Measurements from ENCODE around the gene MAN2B2. TPM values are rescaled to one million over a fixed set of nuclear protein-coding genes. Genes with fewer than 3 reads are reported as not detected.

MAN2B2 gene
- total and polyA plus RNA-seq, 2 of the 8 experiments (the other 6 are each of a cell fraction or from before 2014, with no cell fraction given), result 3.3 to 4.0 TPM

- Histone ChIP-seq H3K18ac (ENCODE audit: extremely low read depth, low read length) (no peak overlapping the region), H2BK20ac (ENCODE audit: low read length) (no peak overlapping the region), H3K4me3 (ENCODE audit: extremely low read depth in 1 of 4, insufficient read depth in 2 of 4, low read depth in 3 of 4, low read length in 4 of 4) (no peak overlapping the region), H3K79me1 (ENCODE audit: low read depth, low read length) (no peaks in the 10 kb centered on the region), H2AK5ac (ENCODE audit: low read depth, low read length) (no peak overlapping the region), H3K23ac (ENCODE audit: insufficient read length) (no peak overlapping the region), H4K5ac (ENCODE audit: insufficient read length, low read depth, low read length) (no peak overlapping the region), H3K79me2 (ENCODE audit: control insufficient read depth in 1 of 2, insufficient read depth in 2 of 2, low read length in 2 of 2) (no peaks in the 10 kb centered on the region), H3K23me2 (ENCODE audit: low read depth, low read length) (peaks cover 5% of the 10 kb centered on the region; the same call in 1 of the 2 replicates), H3K56ac (replicated peaks; ENCODE audit: insufficient read length, low read depth, low read length) (no peak overlapping the region), H2BK120ac (replicated peaks; ENCODE audit: low read depth, low read length) (no peak overlapping the region), H3K36me3 (ENCODE audit: control insufficient read depth in 2 of 4, insufficient read depth in 4 of 4, low read length in 3 of 4) (no peaks in the 10 kb centered on the region), H3K14ac (ENCODE audit: insufficient read length) (no peak overlapping the region), H4K20me1 (replicated peaks in 1 of 2; ENCODE audit: control insufficient read depth in 1 of 2, insufficient read depth in 2 of 2, low read length in 2 of 2) (peaks cover 0 to 7% of the 10 kb centered on the region in 2 experiments), H2BK5ac (ENCODE audit: low read depth, low read length) (no peak overlapping the region), H3K4me1 (replicated peaks in 1 of 4; ENCODE audit: control insufficient read depth in 3 of 4, insufficient read depth in 4 of 4, low read length in 3 of 4) (peaks cover 0 to 7% (median 2%) of the 10 kb centered on the region in 4 experiments; a peak in 3 of 7 replicates), H2BK12ac (ENCODE audit: low read depth, low read length) (no peak overlapping the region), H4K8ac (ENCODE audit: extremely low read depth, insufficient read depth, low read length) (no peak overlapping the region), H3K4ac (replicated peaks; ENCODE audit: insufficient read length, low read depth, low read length) (no peak overlapping the region), H2AFZ (ENCODE audit: low read length) (no peak overlapping the region), H2BK15ac (ENCODE audit: low read length) (no peak overlapping the region), H3K9me3 (ENCODE audit: insufficient read depth in 2 of 2, low read depth in 1 of 2, low read length in 1 of 2) (no peaks in the 10 kb centered on the region), H3K4me2 (ENCODE audit: insufficient read depth in 1 of 2, low read depth in 2 of 2, low read length in 2 of 2) (no peak overlapping the region), H4K91ac (replicated peaks; ENCODE audit: insufficient read length, low read length) (no peak overlapping the region), H3K27me3 (replicated peaks in 1 of 4; ENCODE audit: control insufficient read depth in 3 of 4, extremely low read depth in 1 of 4, insufficient read depth in 3 of 4, low read length in 3 of 4) (peaks cover 35 to 45% (median 40%) of the 10 kb centered on the region in 4 experiments), H3K9ac (replicated peaks in 1 of 4; ENCODE audit: extremely low read depth in 1 of 4, low read depth in 3 of 4, low read length in 3 of 4) (no peak overlapping the region), H3K27ac (ENCODE audit: low read depth, low read length) (no peak overlapping the region)
- WGBS, 2 experiments (ENCODE audit: extremely low coverage in 1 of 2, insufficient coverage in 1 of 2, insufficient read length in 1 of 2, insufficient replicate concordance in 2 of 2, low coverage in 1 of 2, low lambda C conversion rate in 2 of 2, missing lambda C conversion rate in 1 of 2), result 91% methylated on average over 1 of the region's 1 CpG; no CpG with 5 or more reads in 1 of the 2 experiments
- ChIA-PET CTCF (ENCODE audit: partially characterized antibody) (interaction anchor here (1.2 kb wide), 1 partner anchor 134 kb away, joined by 3 read pairs; no protein-coding TSS in a partner anchor), POLR2A (ENCODE audit: partially characterized antibody) (interaction anchor here (1.2 kb wide), 1 partner anchor 74 kb away, joined by 5 read pairs; the partner anchor contains the start of gene MRFAP1)
- DNase-seq (ENCODE audit: low read depth in 1 of 2, low spot score in 2 of 2), result no peak
- FAIRE-seq, result no peak
- TF ChIP-seq TCF12 (IDR thresholded peaks at IDR 0.05; ENCODE audit: low read depth, low read length) (no peak), JUND (IDR thresholded peaks at IDR 0.05; ENCODE audit: low read length) (no peak), CREB1 (IDR thresholded peaks at IDR 0.05) (no peak), EZH2 (IDR thresholded peaks at IDR 0.05; ENCODE audit: low read depth, low read length, severe bottlenecking) (no peak), HDAC6 (IDR thresholded peaks at IDR 0.05; ENCODE audit: low read depth, low read length) (no peak), RBBP5 (IDR thresholded peaks at IDR 0.05; ENCODE audit: borderline replicate concordance, low read depth, low read length) (no peak)
- TF ChIP-seq, protein P1, sequence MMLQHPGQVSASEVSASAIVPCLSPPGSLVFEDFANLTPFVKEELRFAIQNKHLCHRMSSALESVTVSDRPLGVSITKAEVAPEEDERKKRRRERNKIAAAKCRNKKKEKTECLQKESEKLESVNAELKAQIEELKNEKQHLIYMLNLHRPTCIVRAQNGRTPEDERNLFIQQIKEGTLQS (IDR thresholded peaks at IDR 0.05; ENCODE audit: insufficient read depth, low read depth, low read length), result no peak
Measured at GRCh38 chr4:6567218-6567617, 7.8 kb upstream of the MAN2B2 start.

Measured in H1 (cell line).